ENCODE data around the gene NRIP3.
"Not testable (repeated sequence)": the region's sequence is repeated elsewhere in the genome, so short reads cannot be mapped to it uniquely, and the experiment has no call there.

The NRIP3 gene

DNA sequence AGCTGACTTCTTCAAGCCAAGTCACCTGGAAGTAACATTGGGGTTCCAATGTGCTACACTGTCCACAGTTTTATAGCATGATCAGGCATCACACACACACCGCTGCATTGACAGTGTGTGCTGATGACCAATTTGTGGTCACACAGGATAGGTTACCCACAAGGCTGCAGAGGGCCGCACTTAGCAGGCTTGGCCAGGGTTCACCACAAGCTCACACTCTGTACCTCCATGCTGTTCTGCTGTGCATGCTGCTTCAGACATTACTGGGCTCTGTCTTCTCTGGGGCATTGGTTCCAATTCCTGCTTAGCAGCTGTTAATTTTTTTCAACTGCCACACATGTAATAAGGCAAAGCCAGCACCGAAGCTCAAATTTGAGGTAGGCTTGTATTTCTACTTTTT, 11.0 kb upstream of the NRIP3 start:
- no peak for DNase-seq

- no peak for DNase-seq
Measured at GRCh38 chr11:9013373-9013772, 9.6 kb upstream of the NRIP3 start.

GRCh38 chr11:9009538-9009937, 5.7 kb upstream of the NRIP3 start:
- not testable (repeated sequence) for DNase-seq

GRCh38 chr11:9008661-9009060, 4.9 kb upstream of the NRIP3 start:
- DNase-seq: no peak

DNA sequence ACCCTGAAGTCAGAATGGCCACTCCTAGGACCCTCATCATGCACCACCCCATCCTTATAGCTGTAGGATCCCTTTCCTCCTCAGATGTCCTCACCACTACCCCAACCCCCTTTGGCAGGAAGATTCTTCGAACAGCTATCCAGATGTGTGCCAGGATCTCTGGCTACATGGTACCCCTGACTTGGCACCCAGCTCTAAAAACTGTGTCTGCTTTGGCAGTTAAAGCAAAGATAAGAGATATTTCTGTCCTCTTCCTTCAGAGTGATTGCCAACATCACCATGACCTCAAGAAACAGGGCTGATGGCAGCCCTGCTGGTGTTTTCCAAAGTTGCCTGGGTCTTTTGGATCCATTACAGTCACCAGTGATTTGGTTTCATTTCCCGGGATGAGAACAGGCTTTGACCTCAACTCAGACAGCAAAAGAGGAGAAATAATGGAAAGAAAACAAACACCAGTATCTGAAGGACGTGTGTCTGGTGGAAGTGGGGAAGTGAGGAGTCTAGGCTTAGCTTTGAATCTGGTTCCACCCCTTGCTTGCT, 4.3 kb upstream of the NRIP3 start:
- no peak for DNase-seq

- DNase-seq: no peak
Measured at GRCh38 chr11:9005087-9005486, 1.3 kb upstream of the NRIP3 start.

DNA sequence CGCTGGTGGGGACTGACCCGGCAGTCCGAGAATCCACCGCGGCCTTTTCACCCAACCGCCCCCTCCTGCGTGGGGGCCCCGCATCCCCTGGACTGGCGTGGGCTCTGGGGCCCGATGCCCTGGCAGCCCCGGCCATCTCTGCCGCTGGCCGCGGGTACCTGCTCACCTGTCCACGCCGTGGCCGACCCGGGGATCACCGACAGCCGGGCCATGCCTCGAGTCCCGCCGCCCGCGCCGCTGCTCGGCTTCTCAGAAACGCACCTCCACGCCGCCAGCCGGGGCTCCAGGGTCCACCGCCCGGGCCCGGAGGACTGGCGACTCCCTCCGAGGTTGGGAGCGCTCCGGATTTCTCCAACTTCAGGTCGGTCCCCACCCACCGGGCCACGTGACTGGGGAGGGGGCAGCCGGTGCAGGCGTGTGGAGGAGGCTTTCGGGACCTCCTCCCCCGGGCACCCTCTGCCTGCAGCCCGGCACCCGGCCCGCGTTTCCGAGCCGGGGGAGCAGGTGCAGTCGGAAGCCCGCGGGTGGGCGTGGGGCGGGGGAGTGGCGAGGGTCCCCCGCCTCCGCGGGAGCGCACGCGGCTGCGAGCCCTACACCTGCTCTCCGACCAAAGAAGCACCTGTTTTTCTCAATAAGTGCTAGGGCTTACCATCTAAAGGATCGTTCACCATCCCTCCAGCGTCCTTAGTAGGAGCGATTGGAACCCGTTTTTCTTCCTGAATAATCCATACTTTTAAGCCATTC, 554 bp upstream of the NRIP3 start:
- DNase-seq: no peak

DNA sequence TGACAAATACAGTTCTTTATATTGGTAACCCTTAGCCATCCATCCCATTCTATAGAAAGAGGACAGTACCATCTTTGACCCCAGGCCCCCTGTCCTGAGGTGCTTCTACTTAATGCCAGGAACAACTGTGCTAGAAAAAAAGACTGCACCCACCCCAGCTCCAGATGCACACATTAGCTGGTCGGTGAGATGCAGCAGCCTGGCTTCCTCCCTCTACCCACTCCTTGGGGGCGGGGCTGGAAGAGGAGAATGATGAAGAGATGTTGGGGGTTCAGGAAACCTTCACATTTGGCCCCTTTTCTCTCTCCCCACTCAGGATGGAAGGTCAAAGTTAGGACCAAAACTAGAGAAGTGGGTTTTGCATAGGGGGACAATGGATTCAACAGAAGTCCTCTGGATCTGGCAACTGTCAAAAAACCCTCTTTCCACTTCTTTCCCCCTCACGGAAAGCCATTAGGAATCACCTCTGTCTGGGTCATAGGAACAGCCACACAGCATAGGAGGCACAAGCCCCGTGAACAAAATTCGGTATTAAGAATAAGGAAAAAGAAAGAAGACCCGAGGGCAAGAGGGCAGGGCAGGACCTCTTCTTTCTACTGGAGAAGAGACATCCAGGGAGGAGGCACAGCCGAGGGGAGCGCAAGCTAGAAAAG, 755 bp downstream of the NRIP3 start:
- DNase-seq: no peak

- peak; percentile 16 for DNase-seq
Measured at GRCh38 chr11:9001736-9002135, 2.1 kb downstream of the NRIP3 start.

- no peak for DNase-seq
Measured at GRCh38 chr11:8998017-8998416, 5.8 kb downstream of the NRIP3 start.

GRCh38 chr11:8997451-8997850, 6.3 kb downstream of the NRIP3 start:
- no peak for DNase-seq

DNA sequence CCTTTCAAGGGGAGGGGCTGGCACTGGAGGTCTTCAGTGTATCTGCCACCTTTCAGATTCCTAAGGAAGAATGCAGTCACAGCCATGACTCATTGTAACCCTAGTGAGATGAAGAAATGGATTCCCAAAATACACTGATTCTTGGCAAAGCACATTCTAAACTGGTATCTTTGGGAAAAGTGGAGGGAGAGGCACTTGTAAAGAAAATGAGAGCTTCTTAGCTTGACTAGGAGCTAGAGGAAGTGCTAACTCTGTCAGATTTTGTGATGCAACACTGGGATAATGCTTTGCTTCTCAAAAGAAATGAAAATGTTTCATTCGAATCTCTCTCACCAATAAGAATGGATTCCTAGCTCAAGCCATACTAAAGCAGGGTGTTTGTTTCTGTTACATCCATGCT, 14.3 kb downstream of the NRIP3 start:
- no peak for DNase-seq

- DNase-seq: no peak
Measured at GRCh38 chr11:8988329-8989234, 15.2 kb downstream of the NRIP3 start.

GRCh38 chr11:8987446-8987845, 16.4 kb downstream of the NRIP3 start:
- no peak for DNase-seq

DNA sequence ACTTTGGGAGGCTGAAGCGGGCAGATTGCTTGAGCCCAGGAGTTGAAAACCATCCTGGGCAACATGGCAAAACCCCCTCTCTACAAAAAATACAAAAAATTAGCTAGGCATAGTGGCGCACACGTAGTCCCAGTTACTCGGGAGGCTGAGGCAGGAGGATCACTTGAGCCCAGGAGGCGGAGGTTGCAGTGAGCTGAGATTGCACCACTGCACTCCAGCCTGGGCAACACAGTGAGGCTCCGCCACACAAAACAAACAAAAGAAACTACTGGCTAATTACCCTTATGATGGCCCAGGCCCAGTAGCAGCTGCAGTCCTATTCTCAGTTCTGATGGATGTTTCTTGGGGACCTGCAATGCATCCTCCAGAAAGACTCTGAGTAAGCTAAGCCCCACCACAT, 17.0 kb downstream of the NRIP3 start:
- DNase-seq: not testable (repeated sequence)

DNA sequence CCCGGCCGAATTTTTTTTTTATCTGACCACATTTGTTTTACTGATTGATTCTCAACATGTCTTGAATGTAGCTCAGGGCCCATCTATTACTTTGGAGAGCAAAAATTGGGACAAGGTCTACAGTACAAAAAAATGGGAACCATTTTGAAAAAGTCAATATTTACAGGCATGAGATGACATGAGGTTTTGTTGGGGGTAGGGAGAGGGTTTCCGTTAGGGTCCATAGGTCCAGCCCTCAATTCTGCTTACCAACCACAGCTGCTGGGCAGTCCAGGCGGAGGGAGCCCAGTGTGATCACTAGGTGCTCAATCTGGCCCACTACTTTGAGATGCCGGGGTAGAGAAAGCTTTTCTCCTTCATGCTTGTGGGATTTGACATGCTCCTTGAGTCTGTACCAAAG, 18.3 kb downstream of the NRIP3 start:
- DNase-seq: no peak

- DNase-seq: no peak
Measured at GRCh38 chr11:8983552-8983951, 20.2 kb downstream of the NRIP3 start.

GRCh38 chr11:8980485-8980884, 23.3 kb downstream of the NRIP3 start:
- no peak for DNase-seq

GRCh38 chr11:8979365-8979764, 24.4 kb downstream of the NRIP3 start:
- not testable (repeated sequence) for DNase-seq

GRCh38 chr11:8973121-8973520, 30.7 kb downstream of the NRIP3 start:
- no peak for DNase-seq

DNA sequence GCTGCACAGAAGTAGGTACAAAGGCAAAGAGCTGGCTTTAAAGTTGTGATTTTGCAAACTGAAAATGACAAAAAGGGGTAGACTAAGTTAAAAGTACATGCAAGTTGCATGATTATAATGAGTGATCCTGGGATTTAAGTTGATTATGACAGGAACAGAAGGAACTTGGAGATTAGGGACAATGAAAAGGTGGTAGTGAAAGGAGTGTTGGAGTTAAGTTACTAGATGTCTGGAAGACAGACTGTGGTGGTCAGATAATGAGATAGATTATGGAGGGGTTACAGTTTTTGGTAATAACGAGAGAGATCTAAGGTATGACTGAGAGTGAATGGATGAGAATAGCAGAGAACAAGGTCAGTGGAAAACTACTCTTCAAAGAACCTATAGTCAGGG, 31.9 kb downstream of the NRIP3 start:
- DNase-seq: no peak

- DNase-seq: no peak
Measured at GRCh38 chr11:8971196-8971923, 32.4 kb downstream of the NRIP3 start.

GRCh38 chr11:8967184-8967583, 36.6 kb downstream of the NRIP3 start:
- no peak for DNase-seq

Data from CD4-positive, alpha-beta T cell treated with Interleukin-17A for 1 hour (primary cell).